Measurements from ENCODE around the gene FCHO1.

GRCh38 chr19:17767559-17767958 is 16.3 kb downstream of the FCHO1 start:
- TF ChIP-seq JUND (IDR thresholded peaks at IDR 0.05) (no peak), CTCF (IDR thresholded peaks at IDR 0.05; ENCODE audit: low read depth, low read length, missing input control) (no peak), YY1 (IDR thresholded peaks at IDR 0.05) (no peak), FOXA1 (IDR thresholded peaks at IDR 0.05) (no peak), ATF3 (IDR thresholded peaks at IDR 0.05) (no peak), FOXA2 (IDR thresholded peaks at IDR 0.05) (no peak), ZBTB33 (IDR thresholded peaks at IDR 0.05) (no peak), REST (IDR thresholded peaks at IDR 0.05) (no peak), TAF1 (conservative IDR thresholded peaks at IDR 0.05) (no peak), MAX (IDR thresholded peaks at IDR 0.05) (no peak), RAD21 (IDR thresholded peaks at IDR 0.05) (no peak), RXRA (IDR thresholded peaks at IDR 0.05) (no peak), GABPA (IDR thresholded peaks at IDR 0.05 in 1 of 2, conservative IDR thresholded peaks at IDR 0.05 in 1 of 2) (no peak)
